HG03064 (cell line): ENCODE data around the gene PRR36.

ENCODE experiments used
- ATAC-seq: cut with Tn5 transposase; IDR thresholded peaks from one replicate; pipeline ENCODE4 v1.9.1; 2021; ENCODE audit warnings: low read depth; ENCODE audit not compliant: unreplicated experiment

Gene PRR36

DNA sequence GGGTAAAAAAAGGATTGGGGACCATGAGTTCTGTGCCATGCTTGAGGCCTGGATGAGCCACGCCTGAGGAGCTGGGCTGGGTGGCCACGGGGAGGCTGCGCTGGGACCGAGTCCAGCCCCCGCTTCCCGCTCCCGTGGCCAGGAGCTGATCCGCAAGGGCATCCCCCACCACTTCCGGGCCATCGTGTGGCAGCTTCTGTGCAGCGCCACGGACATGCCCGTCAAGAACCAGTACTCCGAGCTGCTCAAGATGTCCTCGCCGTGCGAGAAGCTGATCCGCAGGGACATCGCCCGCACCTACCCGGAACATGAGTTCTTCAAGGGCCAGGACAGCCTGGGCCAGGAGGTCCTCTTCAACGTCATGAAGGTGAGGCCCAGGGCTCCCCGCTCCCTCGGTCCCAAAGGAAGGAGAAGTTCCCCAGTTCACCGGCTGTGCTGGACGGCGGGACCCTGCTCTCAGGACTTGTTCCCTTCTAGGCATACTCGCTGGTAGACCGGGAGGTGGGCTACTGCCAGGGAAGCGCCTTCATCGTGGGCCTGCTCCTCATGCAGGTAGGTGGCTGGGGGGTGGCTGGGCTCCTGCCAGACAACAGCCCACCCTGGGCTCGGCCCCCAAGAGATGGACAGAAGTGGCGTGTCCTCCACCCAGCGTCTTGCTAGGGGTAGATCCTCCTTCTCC, 25.3 kb downstream of the PRR36 start:
- no peak for ATAC-seq

DNA sequence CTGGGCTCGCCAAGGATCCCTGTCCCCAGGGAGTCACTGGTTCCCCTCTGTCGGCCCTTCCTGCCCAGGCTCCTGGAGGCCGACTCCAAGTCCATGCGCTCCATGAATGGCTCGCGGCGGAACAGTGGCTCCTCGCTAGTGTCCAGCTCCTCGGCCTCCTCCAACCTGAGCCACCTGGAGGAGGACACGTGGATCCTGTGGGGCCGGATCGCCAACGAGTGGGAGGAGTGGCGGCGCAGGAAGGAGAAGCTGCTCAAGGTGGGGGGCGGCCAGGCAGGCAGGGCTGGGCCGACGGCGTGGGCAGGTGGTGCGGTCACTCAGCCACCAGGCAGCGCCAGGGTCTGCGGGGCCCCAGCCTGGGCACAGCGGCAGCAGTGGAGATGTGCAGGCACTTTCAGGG, 26.5 kb downstream of the PRR36 start:
- ATAC-seq, result no peak

DNA sequence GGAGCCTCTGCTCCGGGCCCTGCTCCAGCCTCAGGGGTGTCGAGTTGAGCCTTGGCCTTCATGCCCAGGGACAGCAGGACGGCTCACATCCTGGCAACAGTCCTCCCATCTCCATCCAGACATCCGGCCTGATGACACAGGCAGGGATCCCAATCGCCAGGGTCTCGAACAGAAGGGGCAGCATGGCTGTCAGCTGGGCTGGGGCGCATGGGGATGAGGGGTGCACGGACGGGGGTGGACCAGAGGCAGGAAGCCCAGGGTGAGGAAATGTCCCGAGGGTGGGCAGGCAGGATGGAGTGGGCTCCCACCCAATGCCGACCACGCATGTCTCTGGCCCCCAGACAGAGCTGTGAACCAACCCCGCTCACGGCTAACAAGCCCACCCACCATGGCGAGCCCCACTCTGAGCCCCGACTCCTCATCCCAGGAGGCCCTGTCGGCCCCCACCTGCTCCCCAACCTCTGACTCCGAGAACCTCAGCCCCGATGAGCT, 28.0 kb downstream of the PRR36 start:
- no peak for ATAC-seq

DNA sequence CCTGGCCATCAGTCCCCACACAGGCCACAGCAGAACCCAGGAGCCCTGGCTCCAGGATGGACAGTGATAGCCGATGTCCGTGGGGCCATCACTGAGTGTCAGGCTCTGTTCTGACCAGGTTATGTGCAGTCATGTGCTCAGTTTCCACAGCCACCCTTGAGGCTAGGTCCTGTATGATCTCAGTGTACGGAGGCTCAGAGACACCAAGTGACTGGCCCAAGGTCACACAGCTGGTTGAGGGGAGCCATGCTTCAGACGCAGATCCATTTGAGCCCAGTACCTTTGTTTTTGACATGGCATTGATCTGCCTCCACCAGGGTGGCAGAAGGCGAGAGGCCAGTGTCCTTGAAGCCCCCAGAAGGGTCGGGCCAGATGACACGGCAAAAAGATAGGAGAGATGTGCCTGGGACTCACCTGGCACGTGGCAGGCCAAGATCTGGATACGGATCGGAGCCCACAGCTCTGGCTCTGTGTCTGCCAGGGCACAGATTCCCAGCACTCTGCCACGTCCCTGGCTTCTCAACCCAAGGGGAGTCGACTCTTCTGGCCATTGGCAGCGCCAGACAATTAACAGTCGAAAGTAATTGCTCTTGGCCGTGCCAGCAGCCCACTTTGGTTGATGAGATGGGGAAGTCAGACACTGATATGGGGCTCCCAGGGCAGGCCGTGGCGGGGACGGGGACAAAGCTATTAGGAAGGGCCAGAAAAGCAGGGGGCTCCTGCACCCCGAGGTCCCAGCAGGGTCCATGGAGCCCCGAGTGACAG, 28.6 kb downstream of the PRR36 start:
- no peak for ATAC-seq

DNA sequence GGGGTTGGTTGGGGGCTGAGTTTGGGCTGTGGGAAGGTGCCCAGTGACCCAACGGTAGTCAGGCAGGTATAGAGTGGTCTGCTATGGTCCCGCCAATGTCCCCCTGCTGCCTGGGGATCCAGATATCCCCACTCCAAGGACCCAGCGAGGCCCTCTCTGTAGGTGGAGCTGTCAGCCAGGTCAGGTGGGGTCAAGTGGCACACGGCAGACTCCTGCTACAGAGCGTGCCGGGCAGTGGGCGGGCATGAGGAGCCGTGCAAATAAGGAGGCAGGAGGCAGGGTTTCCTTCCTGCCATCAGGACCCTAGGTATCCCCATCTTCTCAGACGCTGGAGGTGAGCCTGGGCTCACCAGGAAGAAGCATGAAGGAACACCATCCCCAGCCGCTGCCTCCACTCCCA, 29.2 kb downstream of the PRR36 start:
- no peak for ATAC-seq

DNA sequence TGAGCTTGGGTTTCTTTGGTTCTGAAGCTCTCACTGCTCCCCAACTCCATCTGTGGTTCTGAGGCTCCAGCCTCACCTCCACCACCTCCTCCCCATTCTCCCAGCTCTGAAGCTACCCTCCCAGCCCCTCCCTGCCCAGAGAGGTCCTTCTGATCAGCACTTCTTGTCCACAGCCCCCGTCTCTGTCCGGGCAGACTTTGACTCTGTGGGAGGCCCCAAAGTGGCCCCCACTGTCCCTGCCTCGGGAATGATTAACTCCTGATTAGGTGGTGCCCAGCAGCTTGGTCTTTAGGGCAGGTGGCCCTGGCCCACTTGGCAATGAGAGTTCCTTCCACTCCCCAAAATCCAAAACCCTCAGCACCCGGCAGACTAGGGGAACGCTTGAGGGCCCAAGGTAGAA, 29.8 kb downstream of the PRR36 start:
- ATAC-seq, result no peak

DNA sequence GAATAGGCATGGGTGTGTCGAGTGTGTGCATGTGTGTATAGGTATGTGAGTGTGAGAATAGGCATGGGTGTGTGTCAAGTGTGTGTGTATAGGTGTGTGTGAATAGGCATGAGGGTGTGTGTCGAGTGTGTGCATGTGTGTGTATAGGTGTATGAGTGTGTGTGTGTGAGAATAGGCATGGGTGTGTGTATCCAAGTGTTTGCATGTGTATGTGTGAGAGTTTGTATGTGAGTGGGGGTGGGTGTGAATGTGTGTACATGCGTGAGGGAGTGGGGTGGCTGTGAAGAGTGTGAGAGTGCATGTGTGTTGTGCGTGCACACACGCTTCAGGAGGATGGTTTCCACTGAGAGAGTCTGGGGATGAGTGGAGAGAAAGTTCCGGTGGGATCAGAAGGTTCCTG, 30.7 kb downstream of the PRR36 start:
- ATAC-seq, result no peak

DNA sequence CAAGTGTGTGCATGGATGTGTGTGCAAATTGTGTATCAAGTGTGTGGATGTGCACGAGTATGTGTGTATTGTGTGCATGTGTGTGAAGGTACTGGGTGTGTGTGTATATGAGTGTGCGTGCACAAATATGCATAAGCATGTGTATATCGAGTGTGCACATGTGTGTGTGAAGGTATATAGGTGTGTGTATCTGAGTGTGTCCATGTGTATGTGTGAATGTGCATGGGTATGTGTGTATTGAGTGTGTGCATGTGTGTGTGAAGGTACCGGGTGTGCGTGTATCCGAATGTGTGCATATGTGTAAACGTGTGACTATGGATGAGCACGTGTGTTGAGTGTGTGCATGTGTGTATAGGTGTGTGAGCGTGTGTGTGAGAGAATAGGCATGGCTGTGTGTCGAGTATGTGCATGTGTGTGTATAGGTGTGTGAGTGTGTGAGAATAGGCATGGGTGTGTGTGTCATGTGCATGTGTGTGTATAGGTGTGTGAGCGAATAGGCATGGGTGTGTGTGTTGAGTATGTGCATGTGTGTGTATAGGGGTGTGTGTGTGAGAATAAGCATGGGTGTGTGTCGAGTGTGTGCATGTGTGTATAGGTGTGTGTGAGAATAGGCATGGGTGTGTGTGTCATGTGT, 31.4 kb downstream of the PRR36 start:
- no peak for ATAC-seq

DNA sequence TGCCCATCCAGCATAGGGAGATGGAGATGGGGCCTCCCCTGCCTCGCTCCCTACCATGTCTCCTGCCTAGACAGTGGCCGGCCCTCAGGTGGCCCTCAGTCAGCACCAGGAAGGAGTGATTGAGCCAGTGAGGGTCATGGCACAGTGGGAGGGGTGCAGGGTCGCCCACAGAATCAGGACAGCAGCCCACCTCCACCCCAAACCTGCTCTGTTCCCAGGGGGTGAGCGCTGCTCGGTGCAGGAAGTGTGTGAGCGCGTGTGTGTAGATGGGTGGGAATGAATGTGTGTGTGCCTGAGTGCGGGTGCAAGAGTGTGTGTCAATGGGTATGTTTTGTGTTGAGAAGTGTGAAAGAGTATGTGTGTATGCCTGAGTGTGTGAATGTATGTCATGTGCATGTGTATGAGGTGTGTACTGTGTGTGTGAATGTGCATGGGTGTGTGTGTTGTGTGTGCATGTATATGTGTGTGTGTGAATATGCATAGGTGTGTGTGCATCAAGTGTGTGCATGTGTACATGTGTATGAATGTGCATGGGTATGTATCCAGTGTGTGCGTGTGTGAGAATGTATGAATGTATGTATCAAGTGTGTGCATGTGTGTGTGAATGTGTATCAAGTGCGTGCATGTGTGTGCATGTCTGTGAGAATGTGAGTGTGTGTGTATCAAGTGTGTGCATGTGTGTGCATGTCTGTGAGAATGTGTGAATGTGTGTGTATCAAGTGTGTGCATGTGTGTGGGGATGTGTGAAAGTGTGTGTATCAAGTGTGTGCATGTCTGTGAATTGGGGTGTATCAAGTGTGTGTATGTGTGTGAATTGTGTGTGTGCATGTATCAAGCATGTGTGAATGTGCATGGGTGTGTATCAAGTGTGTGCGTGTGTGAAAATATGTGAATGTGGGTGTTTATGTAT, 32.2 kb downstream of the PRR36 start:
- ATAC-seq, result no peak

DNA sequence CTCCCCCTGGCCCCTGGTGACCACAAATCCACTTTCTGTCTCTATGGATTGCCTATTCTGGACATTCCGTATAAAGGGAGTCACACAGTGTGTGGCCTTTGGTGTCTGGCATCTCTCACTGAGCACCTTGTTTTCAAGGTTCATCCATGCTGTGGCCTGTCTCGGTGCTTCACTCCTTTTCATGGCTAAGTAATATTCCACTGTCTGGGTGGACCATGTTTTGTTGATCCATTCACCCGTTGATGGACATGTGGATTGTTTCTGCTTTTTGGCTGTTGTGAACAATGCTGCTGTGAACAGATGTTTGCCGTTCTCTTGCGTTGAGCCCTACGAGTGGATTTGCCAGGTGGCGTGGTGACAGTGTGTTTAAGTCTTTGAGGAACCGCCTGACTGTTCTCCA, 33.6 kb downstream of the PRR36 start:
- ATAC-seq, result no peak

DNA sequence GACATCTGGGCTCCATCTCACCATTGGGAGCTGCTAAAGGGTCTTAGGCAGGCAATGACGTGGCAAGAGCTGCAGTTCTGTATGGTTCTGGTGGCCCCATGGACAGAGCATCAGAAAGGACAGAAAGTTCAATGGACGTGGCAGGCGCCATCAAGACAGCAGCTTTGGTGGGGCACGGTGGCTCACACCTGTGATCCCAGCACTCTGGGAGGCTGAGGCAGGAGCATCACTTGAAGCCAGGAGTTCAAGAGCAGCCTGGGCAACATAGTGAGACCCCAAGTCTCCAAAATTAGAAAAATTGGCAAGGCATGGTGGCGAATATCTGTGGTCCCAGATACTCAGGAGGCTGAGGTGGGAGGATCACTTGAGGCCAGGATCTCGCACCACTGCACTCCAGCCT, 34.7 kb downstream of the PRR36 start:
- ATAC-seq, result no peak

DNA sequence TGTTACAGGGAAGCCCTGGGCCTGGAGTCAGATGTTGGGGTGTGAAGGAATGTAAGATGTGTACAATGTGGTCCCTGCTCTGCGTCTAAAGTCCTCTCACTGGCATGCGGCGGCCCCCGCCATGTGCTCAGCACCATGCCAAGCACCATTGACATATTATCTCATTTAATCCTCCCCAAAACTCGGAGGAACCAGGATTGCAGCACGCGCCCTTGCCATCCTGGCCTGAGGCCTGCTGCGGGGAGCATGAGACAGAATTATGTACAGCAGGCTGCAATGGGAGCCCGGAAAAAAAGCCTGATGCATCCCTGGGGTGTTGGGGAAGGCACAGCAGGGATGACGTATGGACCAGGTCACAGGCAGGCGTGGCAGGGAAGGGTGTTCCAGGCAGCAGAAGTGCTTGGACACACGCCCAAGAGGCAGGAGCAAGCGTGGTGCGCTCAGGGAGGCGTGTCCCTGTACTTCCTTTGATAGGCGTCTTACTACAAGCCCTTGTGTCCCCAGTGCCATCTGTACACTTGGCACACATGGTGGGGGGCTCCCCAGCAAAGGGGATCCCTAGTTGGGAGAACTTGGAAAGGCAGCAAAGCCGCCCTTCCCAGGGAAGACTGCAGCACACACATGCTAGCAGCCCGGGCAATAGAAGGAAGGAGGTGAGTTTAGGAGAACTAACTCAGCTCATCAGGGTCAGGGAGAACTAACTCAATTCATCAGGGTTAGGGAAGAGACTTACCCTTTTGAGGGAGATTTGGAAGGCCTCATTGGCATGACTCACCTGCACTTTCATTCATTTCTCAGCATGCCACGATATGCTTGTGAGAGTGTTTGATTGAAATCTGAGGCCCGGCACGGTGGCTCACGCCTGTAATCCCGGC, 40.7 kb downstream of the PRR36 start:
- no peak for ATAC-seq

DNA sequence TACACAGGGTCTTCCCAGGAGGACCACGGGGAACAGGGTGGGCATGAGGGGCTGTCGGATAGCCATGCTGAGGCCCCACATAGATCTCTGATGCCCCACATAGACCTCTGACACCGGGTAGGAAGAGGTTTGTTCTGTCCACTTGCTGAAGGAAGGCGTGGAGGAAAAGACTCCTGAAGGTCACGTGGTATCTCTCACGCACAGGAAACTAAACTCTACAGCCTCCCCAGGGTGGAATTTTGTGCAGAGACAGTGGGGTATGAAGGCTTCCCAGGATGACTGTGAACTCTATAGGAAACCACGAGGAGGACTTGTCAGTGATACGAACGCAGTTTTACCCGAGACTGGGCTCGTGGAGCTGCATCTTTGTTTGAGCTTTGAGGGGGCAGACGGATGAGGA, 41.4 kb downstream of the PRR36 start:
- ATAC-seq, result no peak

DNA sequence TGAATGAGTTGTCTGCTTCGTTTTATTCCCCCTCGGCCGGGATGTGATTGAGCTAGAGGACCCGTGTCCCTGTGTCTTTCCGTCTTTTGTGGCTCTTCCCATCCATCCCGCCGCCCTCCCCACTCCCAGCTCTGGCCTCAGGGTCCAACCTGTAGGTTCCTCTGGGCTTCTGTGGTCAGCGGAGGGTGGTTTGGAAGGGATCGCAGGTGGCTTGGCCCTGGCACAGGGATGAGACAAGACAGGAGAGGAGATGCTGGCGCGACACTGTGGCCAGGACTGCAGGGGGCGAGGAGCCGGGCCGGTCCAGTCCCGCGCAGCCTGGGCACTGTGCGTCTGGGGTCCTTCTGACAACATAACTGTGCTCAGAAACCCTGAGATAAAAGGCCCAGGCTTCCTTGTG, 42.2 kb downstream of the PRR36 start:
- ATAC-seq, result no peak

DNA sequence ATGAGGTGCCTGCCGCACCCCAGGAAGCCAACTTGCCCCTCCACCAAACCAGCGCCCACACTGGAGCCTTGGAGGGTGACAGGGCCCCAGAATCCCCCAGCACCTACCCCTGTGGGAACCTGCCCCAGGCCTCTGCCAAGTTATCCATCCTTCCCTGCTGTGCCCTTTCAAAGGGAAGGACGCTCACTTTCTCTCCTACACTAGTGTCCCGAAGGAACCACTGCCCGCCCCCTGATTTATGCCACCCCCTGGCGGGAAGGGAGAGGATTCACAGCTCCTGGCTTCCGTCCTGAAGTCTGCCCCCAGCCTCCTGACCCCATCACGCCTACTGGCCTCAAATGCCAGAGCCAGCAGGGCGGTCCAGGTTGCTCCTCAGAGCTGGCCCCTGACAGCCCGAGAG, 42.7 kb downstream of the PRR36 start:
- ATAC-seq, result no peak

DNA sequence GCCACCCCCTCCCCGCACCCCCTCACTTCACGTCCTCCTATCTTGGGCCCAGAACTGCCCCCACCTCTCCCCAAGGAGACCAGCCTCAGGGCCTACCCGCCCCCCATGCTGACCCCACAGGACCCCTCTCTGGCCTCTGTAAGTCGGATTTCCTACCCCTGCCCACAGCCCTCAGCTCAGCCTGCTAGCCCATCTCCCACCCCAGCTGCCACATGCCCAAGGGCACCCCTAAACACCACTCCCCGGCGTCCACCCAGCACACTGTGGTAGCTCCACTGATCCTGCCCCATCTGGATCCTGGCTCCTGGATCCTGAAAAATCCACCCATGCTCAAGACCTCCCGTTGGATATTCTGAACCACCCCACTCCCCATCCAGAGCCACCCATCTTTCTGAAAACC, 43.4 kb downstream of the PRR36 start:
- no peak for ATAC-seq

DNA sequence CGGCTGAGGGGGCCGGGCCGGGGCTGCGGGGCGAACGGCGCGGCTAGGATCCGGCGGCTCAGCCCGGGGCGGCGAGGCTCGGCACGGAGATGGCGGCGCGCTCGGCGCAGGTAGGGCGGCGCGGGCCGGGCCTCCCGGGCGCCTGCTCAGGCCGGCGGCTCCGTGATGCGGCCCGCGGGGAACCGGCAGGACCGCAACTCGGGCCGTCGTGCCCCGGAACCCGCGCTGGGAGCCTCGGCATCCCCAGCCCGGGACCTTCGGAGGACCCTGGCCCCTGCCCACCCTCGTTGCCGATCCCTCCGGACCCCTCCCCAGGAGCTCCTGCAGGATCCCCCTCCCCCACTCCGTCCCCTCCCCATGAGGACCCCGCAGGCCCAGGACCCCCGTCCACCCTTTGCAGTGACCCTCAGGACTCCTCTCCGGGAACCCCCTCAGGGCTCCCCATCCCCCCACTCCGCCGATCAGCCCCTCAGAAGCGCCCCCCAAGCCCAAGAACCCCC, 43.9 kb downstream of the PRR36 start:
- no peak for ATAC-seq

DNA sequence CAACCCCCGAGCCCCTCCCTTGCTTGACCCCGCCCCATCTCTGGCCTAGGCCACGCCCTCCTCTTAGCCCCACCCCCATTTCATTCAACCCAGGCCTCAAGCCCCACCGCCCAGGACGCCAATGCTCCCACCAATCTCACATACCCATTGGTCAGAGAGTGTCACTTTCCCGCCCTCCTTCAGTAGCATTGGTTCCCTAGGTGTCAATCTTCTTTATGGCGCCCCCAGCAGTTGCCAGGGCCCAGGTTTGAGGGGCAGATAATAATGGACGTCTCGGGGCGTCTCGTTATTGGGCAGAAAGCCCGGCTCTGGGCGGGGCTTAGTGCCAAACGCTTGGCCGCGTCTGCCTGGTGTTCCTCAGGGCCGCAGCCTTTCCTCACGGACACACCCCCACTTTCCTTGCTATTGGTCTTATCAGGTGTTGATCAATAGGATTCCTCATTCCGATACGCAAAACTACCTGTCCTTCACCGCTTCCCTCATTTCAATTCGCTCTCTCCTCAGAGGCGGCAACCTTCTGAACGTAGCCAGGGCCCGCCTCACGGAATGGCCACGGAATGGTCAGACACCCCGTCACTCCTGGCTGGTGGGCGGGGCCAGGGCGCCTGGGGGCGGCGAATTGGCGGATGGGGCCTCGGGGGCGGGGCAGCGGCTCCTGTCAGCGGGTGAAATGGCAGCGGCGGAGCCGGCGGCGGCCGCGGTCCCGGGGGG, 44.5 kb downstream of the PRR36 start, which contains the start of gene EVI5L:
EVI5L (plus strand) TSS at position 658 of the 711 bp plus-strand sequence. CDS start 16,325 bp downstream, outside the sequence.
- ATAC-seq, result peak; percentile 81

DNA sequence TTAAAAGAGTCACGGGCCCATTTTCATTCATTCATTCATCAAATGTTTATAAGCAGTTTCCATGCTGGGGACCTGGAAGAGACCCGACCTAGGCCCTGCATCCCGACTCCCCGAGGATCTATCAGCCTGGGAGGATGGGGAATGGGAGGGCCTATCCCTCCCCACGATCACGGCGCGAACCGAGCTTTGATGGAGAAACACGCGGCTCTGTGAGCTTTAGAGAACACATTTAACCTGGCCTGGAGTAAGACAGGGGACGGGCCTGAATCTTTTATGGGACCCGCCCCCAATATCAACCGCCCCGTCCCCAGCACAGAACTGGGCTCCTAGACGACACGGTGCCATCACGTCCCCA, 45.0 kb downstream of the PRR36 start:
- ATAC-seq, result no peak
